ENCODE data around the gene ADAMTS7.
A peak's percentile ranks its signal among the peaks of the same experiment; 100 is the strongest.
"Not testable (repeated sequence)": the region's sequence is repeated elsewhere in the genome, so short reads cannot be mapped to it uniquely, and the experiment has no call there.

The ADAMTS7 gene

DNA sequence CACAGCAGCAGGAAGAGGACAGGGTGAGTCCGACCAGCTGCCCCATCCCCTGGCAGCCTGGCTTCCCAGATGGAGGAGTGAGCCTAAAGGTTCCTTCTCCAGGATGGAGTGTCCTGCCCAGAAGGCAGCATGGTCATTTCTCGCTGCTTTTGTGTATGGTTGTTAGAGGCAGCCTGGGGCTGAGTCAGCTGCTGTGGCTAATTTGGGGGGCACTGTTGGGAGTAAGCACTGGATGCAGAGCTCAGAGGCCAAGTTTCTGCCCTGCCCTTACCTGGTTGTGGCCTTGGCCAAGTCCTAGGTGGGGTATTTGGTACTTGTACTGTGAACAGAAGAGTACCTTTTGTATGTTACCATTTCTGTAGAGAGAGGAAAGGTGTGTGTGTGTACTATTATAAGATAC, 78.6 kb downstream of the ADAMTS7 start:
- no peak for DNase-seq (ENCODE audit: extremely low read depth in 1 of 2, low read depth in 1 of 2)

DNA sequence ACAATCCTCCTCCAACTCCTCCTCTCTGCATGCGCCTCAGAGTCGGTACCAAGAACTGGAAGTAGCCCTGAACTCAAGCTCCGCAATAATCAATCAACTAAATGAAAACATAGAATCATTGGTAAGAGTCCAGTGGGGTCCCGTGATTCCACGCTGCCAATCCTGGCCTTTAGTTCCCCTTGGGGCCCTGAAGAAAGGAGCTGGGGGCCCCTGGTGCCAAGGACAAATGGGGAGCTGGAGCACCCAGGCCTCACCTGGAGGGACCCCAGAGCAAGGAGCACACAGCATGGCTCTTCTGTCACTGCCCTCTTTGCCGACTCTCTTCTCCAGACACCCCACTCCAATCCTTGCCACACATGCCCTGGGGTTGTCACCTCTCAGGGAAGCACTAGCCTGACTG, 80.3 kb downstream of the ADAMTS7 start:
- DNase-seq (ENCODE audit: extremely low read depth in 1 of 2, low read depth in 1 of 2) = no peak

DNA sequence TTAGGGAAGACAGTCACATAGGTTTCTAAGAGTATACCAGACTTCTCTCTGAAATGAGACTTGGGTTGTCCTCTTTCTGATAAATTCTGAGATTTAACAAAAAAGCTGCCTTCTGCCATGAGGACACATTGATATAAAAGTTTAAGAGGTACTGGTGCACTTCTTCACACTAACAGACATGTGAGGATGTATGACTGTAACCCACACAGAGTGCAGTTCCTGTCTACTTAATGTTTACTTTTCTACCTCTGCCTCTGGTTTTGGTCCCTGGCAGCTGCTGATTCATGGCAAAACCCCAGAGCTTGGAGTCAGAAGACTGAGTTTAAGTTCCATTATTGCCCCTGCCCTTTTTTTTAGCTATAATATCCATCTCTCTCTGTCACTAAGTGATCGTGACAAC, 82.8 kb downstream of the ADAMTS7 start:
- DNase-seq (ENCODE audit: extremely low read depth in 1 of 2, low read depth in 1 of 2) = not testable (repeated sequence)

DNA sequence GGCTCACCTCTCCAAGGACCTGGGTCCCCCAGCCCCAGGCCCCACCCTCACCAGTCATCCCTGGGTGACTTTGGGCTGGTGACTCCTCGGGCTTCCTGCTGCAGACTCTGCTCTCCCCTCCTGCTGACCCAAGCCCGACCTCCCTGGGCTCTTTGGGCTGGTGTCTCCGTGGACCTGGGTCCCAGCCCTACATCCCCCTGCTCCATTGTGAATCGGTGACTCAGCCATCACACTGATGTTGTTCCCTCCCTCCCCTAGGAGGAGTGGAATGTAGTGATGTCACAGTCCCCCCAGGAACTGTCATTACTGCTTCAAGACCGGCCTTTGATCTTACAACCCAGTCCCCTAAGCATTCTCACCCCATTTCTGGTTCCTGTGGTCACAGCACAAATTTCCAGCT, 83.7 kb downstream of the ADAMTS7 start:
- no peak for DNase-seq (ENCODE audit: extremely low read depth in 1 of 2, low read depth in 1 of 2)

DNA sequence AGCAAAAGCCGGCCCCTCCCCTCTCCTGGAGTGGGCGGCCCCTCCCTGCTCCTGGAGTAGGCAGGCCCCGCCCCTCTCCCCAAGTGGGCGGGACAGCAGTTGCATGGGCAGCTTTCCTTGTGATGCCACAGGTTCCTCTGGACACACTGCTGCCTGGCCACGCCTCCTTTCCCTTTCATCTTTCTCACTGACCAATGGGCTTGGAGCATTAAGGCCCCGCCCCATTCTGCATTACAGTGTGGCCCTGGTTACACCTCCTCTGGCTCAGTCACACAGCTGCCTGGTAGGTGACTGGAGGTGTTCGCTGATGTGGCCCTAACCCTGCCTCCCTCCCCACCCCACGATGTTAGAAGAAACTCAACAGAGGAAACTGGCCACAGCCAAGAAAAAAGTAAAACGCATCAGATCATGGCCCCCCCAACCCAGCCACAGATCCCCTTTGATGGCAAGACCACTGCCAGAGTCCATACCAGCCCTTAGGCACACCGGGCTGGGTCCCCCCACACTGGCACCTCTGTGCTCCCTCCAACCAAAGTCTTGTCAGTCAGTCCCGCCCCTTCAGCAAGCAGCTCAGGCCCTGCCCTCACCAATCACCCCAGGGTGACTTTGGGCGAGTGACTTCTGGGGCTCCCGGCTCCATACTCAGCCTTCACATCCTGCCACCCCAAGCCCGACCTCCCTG, 84.3 kb downstream of the ADAMTS7 start:
- DNase-seq (ENCODE audit: extremely low read depth in 1 of 2, low read depth in 1 of 2) = no peak

DNA sequence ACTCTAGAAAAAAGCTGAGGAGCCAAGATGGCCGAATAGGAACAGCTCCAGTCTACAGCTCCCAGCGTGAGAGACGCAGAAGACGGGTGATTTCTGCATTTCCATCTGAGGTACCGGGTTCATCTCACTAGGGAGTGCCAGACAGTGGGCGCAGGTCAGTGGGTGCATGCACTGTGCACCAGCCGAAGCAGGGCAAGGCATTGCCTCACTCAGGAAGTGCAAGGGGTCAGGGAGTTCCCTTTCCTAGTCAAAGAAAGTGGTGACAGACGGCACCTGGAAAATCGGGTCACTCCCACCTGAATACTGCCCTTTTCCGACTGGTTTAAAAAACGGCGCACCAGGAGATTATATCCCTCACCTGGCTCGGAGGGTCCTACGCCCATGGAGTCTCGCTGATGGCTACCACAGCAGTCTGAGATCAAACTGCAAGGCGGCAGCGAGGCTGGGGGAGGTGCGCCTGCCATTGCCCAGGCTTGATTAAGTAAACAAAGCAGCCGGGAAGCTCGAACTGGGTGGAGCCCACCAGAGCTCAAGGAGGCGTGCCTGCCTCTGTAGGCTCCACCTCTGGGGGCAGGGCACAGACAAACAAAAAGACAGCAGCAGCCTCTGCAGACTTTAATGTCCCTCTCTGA, 91.3 kb downstream of the ADAMTS7 start:
- not testable (repeated sequence) for DNase-seq (ENCODE audit: extremely low read depth in 1 of 2, low read depth in 1 of 2)

DNA sequence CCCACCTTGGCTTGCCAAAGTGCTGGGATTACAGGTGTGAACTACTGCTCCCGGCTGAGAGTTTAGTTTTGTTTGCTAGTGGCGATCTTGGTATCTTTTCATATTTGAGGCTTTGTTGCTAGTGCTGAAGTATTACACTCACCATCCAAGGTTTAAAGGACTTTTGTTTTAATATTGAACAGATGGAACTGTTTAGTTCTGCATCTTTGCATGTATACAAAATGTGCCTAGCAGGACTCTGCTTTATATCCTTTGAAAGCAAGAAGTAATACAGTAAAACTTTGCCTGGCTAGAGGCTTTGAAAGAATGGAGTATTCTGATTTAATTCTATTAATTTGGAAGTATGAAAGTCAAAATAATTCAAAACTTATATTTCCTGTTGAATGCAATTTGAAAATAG, 92.4 kb downstream of the ADAMTS7 start:
- no peak for DNase-seq (ENCODE audit: extremely low read depth in 1 of 2, low read depth in 1 of 2)

DNA sequence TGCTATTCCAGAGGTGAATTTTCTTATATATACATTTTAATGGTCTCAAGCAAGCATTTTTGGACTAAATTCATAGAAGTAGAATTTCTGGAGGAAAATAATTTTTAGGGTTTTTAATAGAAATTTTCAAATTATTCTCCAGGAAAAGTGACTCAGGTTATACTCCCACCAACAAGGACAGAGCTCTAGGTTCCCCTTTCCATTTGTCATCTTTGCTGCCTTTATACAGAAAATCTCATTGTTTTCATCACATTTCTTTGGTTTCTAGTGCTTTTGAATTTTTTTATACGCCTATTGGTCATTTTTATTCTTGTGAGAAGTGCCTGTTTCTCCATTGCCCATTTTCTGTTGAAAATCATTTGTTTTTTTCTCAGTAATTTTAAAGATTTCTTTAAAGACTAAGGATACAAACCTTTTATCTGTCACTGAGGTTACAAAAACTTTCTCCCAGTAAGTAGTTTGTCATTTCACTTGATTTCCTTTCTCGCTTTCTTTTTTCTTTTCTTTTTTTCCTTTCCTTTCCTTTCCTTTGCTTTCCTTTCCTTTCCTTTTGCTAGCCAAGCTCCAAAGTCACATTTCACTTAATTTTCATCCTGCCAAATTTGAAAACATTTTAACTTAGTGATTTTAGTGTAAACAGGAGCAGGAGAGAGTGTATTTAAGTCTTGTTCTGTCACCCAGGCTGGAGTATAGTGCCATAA, 93.2 kb downstream of the ADAMTS7 start:
- no peak for DNase-seq (ENCODE audit: extremely low read depth in 1 of 2, low read depth in 1 of 2)

DNA sequence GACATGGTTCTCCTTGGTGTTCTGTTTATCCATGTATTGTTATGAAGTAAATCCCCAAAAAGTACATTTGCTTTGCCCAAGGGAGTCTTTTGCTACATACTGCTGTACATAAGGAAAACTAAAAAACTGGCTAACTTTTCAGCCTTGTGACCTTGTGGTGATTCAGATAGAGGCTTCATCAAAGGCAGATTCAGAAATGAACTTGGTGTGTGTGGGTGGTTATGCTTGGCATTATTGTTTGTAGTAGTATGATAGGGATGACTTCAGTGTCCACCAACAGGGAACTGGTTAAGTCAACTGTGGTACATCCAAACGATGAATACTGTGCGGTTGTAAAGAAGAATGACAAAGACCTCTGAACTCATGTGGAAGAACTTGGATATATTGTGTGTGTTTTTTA, 94.6 kb downstream of the ADAMTS7 start:
- DNase-seq (ENCODE audit: extremely low read depth in 1 of 2, low read depth in 1 of 2) = no peak

DNA sequence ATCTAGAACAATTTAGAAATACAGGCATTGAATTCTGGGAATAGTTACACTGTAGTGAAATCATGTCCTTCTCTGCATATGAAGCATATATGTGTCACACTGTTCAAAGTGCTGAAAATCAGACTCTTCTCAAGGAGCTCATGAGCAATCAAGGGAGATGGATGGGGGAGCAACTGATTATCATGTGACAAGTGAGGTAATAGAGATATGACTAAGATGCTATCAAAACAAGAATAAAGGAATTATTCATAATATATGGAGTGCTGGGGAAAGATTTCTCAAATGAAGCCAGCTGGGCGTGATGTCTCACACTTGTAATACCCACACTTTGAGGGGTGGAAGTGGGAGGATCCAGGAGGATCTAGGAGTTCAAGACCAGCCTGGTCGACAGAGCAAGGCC, 95.3 kb downstream of the ADAMTS7 start:
- DNase-seq (ENCODE audit: extremely low read depth in 1 of 2, low read depth in 1 of 2) = no peak

DNA sequence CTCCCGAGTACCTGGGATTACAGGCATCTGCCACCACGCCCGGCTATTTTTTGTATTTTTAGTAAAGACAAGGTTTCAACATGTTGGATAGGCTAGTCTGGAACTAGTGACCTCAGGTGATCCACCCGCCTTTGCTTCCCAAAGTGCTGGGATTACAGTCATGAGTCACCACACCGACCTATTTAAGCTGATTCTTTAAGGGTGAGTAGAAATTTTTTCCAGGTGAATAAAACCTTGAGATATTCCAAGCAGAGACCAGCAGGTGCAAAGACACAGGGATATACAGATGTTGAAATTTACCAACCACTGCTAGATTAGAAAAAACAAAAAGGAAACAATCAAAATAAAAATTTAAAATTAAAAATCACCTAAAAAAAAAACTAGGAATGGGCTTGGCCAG, 95.8 kb downstream of the ADAMTS7 start:
- no peak for DNase-seq (ENCODE audit: extremely low read depth in 1 of 2, low read depth in 1 of 2)

DNA sequence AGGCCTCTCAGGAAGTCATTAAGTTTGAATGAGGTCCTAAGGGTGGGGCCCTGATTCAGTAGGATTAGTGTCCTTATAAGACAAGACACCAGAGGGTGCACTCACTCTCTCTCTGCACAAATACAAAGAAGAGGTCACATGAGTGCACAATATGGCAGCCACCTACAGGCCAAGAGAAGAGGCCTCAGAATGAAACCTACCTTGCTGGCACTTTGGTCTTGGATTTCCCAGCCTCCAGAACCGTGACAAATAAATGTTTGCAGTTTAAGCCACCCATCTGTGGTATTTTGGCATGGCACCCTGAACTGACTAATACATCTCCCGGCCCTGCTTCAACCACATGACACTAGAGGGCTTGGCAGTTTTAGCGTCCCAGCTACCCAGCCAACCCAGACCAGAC, 96.4 kb downstream of the ADAMTS7 start:
- no peak for DNase-seq (ENCODE audit: extremely low read depth in 1 of 2, low read depth in 1 of 2)

DNA sequence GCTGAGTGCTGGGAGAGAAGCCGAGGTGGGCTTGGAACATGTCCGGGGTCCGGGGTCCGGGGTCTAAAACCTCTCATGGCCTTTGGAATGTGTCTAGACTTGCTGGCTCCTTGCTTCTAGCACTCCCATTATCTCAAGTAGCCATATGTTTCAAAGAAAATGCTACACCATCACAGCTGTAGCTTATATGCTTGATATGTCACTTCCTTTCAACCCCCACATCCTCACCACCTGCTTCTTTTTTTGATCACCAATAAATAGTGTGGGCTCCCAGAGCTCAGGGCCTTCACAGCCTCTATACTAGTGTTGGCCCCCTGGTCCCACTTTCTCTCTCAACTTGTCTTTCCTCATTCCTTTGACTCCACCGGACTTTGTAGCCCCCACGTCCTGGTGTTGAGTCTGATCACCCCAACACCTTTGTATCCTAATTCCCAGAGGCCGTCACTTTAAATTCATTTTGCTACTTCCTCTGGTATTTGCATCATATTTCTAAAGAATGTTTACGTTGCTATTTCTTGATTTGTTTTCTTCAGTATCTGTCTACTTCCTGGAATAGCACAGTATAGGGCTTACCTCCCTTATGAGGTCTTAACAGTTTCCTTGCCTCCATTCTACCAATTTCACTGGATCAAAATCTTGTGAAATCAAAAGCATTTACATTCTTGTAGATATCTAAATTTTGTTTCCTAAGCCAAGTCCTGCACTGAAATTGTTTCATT, 98.3 kb downstream of the ADAMTS7 start:
- no peak for DNase-seq (ENCODE audit: extremely low read depth in 1 of 2, low read depth in 1 of 2)

DNA sequence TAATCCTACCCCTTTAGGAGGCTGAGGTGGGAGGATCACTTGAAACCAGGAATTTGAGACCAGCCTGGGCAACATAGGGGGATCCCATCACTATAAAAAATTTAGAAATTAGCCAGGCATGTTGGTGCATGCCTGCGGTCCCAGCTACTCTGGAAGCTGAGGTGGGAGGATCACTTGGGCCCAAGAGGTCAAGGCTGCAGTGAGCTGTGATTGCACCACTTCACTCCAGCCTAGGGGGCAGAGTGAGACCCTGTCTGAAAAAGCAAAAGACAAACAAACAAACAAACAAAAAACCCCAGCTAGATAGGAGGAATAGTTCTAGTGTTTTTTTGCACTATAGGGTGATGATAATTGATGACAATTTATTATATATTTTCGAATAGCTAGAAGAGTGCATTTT, 99.6 kb downstream of the ADAMTS7 start:
- DNase-seq (ENCODE audit: extremely low read depth in 1 of 2, low read depth in 1 of 2) = no peak

DNA sequence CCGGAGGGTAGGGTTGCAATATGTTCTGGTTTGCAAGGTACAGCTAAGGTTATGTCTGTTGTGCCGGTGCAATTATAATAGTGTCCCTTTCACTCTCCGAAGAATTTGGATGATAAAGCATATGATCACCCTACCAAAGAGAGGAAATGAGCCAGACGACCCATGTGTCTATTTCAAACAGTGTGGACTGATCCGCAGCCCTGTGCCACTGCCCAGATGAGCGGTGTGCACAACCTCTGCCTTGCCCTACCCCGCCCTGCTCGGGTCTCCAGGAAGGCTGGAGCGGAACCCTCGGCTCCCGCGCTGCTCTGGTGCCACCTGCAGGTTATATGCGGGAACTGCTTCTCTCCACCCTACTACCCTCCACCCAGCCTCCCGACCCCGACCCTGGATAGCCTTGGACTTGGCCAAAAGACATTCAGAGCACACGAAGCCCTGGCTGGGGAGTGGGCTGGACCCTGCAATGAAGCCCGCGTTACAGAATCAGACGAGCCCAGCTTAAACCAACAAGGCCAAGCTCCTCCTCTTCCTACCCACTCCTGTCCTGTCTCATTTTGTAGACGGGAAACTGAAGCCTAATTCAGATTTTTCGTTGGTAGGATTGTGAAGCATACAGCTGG, 101.9 kb downstream of the ADAMTS7 start:
- DNase-seq (ENCODE audit: extremely low read depth in 1 of 2, low read depth in 1 of 2) = peak; percentile 46 to 47

Data from stimulated activated CD8-positive, alpha-beta memory T cell treated with anti-CD3 and anti-CD28 coated beads, Interleukin-7, amount 100 ng/mL, for 48 hours (primary cell).